HG03469 (cell line): ENCODE data around the gene CLIC4.
A peak's percentile ranks its signal among the peaks of the same experiment; 100 is the strongest.
"Not testable (repeated sequence)": the region's sequence is repeated elsewhere in the genome, so short reads cannot be mapped to it uniquely, and the experiment has no call there.

ENCODE experiments used
- ATAC-seq: cut with Tn5 transposase; IDR thresholded peaks from one replicate; pipeline ENCODE4 v1.9.1; 2021; ENCODE audit warnings: mild to moderate bottlenecking, moderate library complexity, moderate number of reproducible peaks; ENCODE audit not compliant: unreplicated experiment

CLIC4 gene

DNA sequence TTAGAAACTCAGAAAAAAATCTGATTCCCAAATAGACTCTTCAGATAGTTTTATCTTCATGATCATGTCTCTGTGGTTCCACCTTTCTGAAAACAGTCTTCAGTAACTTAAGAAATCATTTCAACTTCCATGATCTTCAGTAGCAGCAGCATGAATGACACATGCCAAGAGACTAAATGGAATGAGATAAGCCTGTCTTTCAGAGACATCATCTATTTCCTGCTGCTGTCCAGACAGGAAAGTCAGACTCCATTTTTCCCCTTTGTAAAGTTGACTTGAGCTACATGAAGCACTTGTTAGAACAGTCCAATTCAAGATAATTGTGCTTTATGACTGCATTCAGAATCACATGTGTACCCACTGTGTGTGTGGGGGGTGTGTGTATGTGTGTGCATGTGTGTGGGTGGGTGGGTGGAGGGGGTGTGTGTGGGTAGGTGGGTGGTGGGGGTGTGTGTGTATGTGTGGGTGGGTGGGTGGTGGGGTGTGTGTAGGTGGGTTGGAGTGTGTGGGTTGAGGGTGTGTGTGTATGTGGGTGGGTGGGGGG, 58.8 kb downstream of the CLIC4 start:
- no peak for ATAC-seq

DNA sequence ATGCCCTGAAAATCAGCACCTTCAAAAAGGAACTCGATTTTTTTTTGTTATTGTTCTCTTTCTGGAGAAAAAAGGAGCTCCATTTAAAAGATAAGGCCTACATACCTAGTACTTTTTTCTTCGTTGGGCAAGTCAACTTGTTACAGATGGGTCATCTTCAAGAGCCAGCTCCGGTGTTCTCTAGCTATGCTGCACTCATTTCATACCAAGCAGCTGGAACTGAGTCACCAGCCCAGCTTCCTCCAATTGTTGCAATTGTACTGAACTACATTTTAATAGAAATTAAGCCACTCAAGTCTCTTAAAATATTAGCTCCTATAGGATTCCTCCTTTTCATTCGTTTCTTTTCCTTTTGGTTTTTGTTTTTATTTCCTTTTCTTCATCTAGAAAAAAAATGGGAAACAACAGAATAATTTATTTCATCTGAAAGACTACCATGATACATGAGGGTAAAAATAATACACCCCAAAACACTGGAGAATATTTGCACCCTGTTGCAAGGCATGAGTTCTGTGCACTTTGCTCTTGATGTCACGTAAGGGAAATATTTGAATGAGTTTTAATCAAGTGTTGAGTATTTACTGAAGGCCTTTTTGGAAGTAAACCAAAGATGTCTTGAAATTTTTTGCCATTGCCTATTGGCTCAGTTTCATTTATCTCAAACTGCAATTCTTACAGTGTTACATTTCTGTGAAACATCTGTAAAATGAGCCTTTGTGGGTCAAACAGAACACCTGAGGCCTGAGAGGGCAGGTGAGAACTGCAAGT, 60.5 kb downstream of the CLIC4 start:
- ATAC-seq, result no peak

DNA sequence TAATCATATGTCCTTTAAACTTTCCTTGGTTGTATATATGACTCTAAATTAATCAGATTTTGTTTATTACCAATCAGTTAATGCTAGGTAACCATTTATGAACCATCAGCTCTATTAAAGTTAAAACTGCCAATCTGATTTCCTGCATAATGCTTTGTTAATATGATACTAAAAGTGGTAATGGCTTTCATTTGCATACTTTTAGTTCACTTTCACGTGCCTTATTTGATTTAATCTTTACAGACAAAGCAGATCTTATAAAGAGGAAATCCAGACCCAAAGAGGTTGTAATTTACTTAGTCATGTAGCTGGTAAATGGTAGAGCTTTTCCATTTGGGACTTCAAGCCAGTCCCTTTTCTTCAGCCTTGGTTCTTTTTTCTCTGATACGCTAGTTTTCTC, 61.3 kb downstream of the CLIC4 start:
- ATAC-seq, result no peak

GRCh38 chr1:24811494-24811893, 66.2 kb downstream of the CLIC4 start:
- not testable (repeated sequence) for ATAC-seq

- ATAC-seq, result not testable (repeated sequence)
Observed at GRCh38 chr1:24820221-24820620, 75.0 kb downstream of the CLIC4 start.

GRCh38 chr1:24822887-24823286, 77.6 kb downstream of the CLIC4 start:
- ATAC-seq, result no peak

DNA sequence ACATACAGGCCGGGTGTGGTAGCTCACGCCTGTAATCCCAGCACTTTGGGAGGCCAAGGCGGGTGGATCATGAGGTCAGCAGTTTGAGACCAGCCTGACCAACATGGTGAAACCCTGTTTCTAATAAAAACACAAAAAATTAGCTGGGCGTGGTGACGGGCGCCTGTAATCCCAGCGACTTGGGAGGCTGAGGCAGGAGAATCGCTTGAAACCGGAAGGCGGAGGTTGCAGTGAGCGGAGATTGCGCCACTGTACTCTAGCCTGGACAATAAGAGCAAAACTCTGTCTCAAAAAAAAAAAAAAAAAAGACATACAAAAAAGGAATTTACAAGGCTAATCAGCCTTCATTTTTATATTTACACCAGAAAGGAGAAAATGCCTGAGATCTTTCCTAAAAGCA, 78.2 kb downstream of the CLIC4 start:
- not testable (repeated sequence) for ATAC-seq

DNA sequence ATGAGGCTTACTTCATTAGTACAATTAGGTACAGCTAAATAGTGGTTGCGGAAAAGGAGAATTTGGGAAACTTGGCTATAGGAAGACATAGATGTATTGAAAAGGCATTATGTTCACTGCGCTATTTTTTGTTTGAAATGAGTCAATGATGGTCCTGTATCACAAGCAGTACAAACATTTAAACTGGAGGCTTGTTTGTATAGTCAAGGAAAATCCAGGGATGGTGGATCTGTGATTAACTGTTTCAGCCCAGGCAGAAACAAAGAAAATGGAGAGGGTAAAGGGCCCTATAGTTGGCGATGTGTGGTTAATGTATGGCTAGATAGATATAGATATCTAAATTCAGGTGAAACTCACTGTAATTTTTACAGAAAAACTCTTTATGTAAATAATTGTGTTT, 79.9 kb downstream of the CLIC4 start:
- no peak for ATAC-seq

GRCh38 chr1:24826510-24826909, 81.3 kb downstream of the CLIC4 start:
- ATAC-seq, result no peak

- no peak for ATAC-seq
Observed at GRCh38 chr1:24827379-24828135, 82.3 kb downstream of the CLIC4 start.

DNA sequence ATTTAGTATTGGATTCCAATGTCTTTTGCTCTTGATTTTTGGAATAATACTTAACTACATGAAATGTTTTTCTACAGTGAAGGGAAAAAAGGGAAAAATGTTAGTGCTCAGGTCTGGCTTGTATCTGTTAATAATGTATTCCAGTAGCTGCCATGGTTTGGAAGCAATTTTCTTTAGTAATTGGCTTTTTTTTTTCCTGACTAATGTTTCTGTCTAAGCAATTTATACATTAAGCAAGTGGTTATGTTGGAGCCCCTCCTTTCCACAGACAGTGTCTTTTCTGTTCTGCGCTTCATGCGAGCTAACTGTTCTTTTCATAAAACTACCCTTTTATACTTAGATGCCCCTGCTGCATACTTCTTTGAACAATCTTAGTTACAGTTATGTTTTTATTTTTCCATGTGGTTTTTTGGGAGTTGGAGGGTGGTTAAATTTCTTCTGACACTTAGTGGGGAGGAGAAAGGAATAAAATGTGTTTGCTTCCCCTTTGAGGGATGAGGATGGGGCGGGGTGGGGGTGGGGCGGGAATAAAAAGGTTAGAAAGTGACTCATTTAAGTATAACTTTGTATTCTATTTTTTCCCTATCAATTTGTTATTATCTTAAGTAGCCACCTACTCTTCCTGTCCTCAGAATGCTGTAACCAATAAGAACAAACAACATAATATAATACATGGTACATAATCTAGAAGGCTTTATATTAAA, 83.1 kb downstream of the CLIC4 start:
- no peak for ATAC-seq

DNA sequence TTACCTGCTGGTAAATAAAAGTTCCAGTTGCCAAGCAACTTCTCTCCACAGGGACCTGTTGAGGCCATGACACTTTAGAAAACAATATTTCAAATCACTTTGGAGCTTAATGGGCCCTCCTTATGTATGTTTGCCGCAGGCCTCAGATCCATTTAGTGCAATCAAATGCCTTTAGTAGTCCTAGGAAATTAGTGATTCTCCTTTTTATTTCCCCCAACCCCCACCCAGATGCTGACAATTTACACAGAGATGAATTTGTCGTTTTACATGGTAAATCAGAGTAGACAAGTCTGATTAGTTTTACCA, 83.6 kb downstream of the CLIC4 start:
- no peak for ATAC-seq

GRCh38 chr1:24830680-24831272, 85.5 kb downstream of the CLIC4 start:
- ATAC-seq, result no peak

- no peak for ATAC-seq
Observed at GRCh38 chr1:24841593-24841992, 96.3 kb downstream of the CLIC4 start.

DNA sequence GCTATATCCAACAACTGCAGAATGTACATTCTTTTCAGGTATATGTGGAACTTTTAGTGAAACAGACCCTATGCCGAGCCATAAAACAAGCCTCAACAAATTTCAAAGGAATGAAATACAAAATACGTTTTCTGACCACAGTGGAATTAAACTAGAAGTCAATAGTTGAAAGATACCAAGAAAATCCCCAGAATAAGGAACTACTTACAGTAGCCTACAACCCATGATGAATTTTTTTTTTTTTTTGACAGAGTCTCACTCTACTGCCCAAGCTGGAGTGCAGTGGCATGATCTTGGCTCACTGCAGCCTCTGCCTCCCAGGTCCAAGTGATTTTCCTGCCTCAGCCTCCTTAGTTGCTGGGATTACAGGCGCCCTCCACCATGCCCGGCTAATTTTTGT, 101.4 kb downstream of the CLIC4 start:
- ATAC-seq, result no peak

DNA sequence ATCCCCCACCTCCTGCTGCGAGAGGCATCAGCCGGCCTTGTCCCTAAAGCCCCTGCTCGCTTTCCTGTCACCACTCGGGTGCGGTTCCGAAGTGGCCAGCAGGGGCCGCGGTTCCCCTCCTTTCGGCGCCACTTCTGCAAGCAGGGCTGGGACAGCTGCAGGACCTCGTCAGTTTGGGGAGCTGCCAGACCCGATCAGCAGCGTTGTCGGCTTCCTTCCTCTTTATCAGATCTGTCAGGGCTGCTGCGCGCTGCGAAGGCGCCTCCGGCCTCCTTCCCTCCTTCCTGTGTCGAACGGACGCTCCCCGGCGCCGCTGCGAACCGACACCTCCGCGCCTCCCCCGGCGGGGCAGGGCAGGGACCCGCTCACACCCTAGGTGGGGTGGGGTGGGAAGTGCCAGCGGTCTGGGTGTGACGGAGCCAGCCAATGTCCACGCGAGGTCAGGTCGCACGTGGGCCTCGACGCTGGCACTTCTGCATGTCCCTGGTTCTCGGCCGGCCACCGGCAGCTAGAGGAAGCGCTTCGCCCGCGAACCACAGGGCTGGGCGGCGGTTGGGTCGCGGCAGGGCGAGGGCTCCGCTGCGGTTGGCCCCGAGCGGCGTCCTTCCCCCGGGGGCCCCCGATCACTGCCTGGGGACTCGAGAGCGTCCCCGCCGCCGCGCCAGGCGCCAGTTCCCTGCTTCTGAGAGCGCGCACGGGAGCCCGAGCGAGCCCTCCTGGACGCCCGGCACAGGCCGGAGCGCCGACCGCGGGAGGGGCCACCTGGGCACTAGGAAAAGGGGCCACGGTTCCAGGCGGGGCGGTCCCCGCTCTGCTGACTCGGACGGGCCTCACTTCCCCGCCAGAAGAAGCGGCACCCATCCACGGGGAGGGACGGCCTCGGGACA, 103.0 kb downstream of the CLIC4 start:
- peak; percentile 51 for ATAC-seq

DNA sequence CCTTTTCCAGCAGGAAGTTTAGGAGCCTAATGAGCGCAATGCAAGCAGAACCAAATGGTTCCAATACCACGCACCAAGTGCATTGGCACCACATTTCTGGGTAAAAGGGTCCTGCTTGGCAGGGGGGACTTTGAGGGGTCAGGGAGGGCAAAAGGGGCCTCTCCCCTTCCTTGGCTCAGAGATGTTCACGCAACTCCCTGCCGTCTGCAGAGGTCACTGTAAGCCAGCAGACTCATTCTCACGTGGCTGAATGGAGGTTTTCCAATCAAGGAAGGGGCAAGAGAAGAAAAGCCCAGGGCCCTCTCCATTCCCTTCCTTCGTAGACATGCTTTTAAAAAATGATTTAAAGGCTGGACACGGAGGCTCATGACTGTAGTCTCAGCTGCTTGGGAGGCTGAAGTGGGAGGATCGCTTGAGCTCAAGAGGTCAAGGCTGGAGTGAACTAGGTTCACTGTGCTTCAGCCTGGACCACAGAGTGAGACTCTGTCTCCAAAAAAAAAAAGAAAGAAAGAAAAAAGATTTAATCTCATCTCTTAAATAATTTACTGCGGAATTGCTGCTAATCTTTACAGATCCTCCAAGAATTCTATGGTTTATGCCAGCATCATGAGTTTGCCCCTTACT, 104.5 kb downstream of the CLIC4 start:
- no peak for ATAC-seq

DNA sequence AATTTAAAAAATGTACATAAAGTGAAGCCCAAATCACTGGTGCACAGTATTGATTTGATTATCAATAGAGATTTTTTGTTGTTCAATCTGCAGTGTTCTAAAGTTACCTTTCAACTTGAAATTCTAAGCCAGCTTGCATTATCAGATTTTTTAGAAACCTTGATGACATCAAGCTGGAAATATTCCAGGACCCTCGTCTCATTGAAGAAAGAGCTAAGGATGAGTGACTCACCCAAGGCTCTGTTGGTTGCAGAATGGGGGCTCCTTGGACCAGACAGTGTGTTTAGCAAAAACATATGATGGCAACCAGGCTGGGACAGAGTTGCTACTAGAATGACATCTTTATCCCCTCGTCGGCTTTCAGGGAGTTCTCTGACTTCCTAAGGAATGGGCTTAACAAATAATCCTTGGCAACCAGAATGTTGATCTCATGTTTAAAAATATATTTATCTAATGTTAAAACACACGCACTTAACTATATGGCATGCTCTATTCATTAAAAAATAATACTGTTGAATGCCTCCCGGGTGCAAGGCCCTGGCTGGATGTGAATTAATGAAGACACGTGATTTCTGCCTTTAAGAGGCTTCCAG, 105.2 kb downstream of the CLIC4 start:
- ATAC-seq, result no peak

GRCh38 chr1:24853649-24854048, 108.4 kb downstream of the CLIC4 start:
- ATAC-seq, result no peak
